ENCODE data around the gene ZNF487.
"Not testable (repeated sequence)": the region's sequence is repeated elsewhere in the genome, so short reads cannot be mapped to it uniquely, and the experiment has no call there.

Gene ZNF487

GRCh38 chr10:43437141-43437870, 395 bp downstream of the ZNF487 start:
- H4K20me1 ChIP-seq, result no peaks in the 10 kb centered on the region
- H3K9ac ChIP-seq, result peak overlapping the region; percentile 87 to 97 (median 95)
- H3K4me2 ChIP-seq, result peak overlapping the region; percentile 79 to 99 (median 95)
- peaks cover 22 to 47% (median 35%) of the 10 kb centered on the region in 10 experiments; a peak in 19 of 20 replicates for H3K4me1 ChIP-seq
- H3K9me3 ChIP-seq (replicated peaks in 1 of 11), result no peaks in the 10 kb centered on the region
- peak overlapping the region; percentile 60 to 80 (median 72) for H3K4me3 ChIP-seq
- H3K27me3 ChIP-seq, result no peaks in the 10 kb centered on the region
- no peak for TF ChIP-seq Cebpa-rat (IDR thresholded peaks at IDR 0.05)
- H3K36me3 ChIP-seq, result no peaks in the 10 kb centered on the region
- peak overlapping the region; percentile 90 to 98 (median 96) for H3K27ac ChIP-seq

DNA sequence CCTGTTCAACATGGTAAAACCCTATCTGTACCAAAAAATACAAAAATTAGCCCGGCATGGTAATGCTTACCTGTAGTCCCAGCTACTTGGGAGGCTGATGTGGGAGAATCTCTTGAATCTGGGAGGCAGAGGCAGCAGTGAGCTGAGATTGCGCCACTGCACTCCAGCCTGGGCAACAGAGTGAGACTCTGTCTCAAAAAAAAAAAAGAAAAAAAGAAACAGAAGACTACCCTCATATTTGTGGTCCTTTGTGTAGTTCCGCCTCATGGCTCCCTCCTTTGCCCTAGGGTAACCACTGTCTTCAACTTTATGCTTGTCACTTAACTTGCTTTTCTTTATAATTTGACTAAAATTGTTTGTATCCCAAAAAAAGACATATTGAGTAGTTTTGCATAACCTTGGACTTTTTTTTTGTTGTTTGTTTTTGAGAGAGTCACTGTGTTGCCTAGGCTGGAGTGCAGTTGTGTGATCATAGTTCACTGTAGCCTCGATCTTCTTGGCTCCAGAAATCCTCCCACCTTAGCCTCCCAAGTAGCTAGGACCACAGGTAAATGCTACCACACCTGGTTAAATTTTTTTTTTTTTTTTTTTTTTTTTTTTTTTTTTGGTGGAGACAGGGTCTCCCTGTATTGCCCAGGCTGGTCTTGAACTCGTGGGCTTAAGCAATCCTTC, 3.7 kb downstream of the ZNF487 start:
- peak overlapping the region in 8 of 11 experiments; percentile 1 to 44 (median 28); a peak in 11 of 22 replicates for H3K4me2 ChIP-seq

GRCh38 chr10:43444323-43444722, 7.4 kb downstream of the ZNF487 start:
- TF ChIP-seq Cebpa-rat (IDR thresholded peaks at IDR 0.05), result no peak
- H3K36me3 ChIP-seq, result peaks cover 0 to 28% (median 22%) of the 10 kb centered on the region in 11 experiments; a peak in 11 of 22 replicates
- H3K4me1 ChIP-seq, result peaks cover 13 to 24% (median 19%) of the 10 kb centered on the region in 10 experiments; a peak in 19 of 20 replicates
- H3K9ac ChIP-seq, result no peak overlapping the region
- H3K9me3 ChIP-seq (replicated peaks in 1 of 11), result peaks cover 32 to 49% (median 39%) of the 10 kb centered on the region in 11 experiments
- no peak overlapping the region for H3K27ac ChIP-seq
- H4K20me1 ChIP-seq, result no peaks in the 10 kb centered on the region
- no peak overlapping the region for H3K4me2 ChIP-seq
- H3K4me3 ChIP-seq, result no peak overlapping the region
- no peaks in the 10 kb centered on the region for H3K27me3 ChIP-seq

More for the DNA sequence above, 3.7 kb downstream of the ZNF487 start:
- Histone ChIP-seq H4K20me1 (no peaks in the 10 kb centered on the region), H3K4me1 (peaks cover 16 to 32% (median 24%) of the 10 kb centered on the region in 10 experiments; a peak in 19 of 20 replicates), H3K36me3 (peaks cover 0 to 14% (median 8%) of the 10 kb centered on the region in 11 experiments; a peak in 4 of 22 replicates), H3K9me3 (replicated peaks in 1 of 11) (peaks cover 12 to 20% (median 15%) of the 10 kb centered on the region in 11 experiments; a peak in 20 of 22 replicates), H3K27ac (peak overlapping the region in 5 of 11 experiments; percentile 0 to 44 (median 20); a peak in 5 of 22 replicates), H3K4me3 (no peak overlapping the region), H3K9ac (no peak overlapping the region; a peak in 1 of 22 replicates), H3K27me3 (no peaks in the 10 kb centered on the region)
- TF ChIP-seq Cebpa-rat (IDR thresholded peaks at IDR 0.05), result peak in 1 of 11 experiments; percentile 13; a peak in 1 of 22 replicates

DNA sequence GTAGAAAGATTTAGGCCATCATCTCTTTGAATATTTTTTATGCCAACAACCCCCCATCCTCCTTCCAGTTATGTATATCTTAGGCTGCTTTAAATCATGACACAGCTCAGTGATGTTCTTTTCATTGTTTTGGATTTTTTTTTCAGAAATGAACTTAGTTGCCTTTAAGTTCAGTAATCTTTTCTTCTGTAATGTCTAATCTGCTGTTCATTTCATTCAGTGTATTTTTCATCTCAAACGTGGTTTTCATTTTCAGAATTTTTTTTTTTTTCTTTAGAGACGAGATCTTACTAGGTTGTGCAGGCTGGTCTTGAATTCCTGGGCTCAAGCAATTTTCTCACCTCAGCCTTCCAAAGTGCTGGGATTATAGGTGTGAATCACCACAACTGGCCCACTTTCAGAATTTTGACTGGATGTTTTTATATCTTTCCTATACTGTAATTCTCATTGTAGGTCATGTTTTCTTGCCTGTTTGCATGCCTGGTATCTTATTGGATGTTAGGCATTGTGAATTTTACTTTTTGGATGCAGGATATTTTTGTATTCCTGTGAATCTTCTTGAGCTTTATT, 8.1 kb downstream of the ZNF487 start:
- H3K4me2 ChIP-seq, result no peak overlapping the region

DNA sequence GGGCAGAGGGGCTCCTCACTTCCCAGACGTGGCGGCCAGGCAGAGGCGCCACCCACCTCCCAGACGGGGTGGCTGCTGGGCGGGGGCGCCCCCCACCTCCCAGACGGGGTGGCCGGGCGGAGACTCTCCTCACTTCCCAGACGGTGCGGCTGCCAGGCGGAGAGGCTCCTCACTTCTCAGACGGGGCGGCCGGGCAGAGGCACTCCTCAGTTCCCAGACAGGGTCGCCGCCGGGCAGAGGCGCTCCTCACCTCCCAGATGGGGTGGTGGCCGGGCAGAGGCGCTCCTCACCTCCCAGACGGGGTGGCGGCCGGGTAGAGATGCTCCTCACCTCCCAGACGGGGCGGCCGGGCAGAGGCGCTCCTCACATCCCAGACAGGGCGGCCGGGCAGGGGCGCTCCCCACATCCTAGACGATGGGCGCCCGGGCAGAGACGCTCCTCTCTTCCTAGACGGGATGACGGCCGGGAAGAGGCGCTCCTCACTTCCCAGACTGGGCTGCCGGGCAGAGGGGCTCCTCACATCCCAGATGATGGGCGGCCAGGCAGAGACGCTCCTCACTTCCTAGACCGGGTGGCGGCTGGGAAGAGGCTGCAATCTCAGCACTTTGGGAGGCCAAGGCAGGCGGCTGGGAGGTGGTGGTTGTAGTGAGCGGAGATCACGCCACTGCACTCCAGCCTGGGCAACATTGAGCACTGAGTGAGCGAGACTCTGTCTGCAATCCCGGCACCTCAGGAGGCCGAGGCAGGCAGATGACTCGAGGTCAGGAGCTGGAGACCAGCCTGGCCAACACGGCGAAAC, 9.5 kb downstream of the ZNF487 start:
- H3K27me3 ChIP-seq, H3K4me3 ChIP-seq, H3K4me2 ChIP-seq, H3K27ac ChIP-seq, H4K20me1 ChIP-seq, H3K9ac ChIP-seq: not testable (repeated sequence)
- H3K4me1 ChIP-seq, result peaks cover 7 to 26% (median 17%) of the 10 kb centered on the region in 10 experiments
- H3K9me3 ChIP-seq (replicated peaks in 1 of 11), result peaks cover 32 to 49% (median 39%) of the 10 kb centered on the region in 11 experiments
- peaks cover 0 to 28% (median 22%) of the 10 kb centered on the region in 11 experiments; a peak in 11 of 22 replicates for H3K36me3 ChIP-seq

More for the DNA sequence above, 8.1 kb downstream of the ZNF487 start:
- H3K9ac ChIP-seq, result no peak overlapping the region
- H3K9me3 ChIP-seq (replicated peaks in 1 of 11), result peaks cover 32 to 49% (median 39%) of the 10 kb centered on the region in 11 experiments
- peaks cover 0 to 28% (median 22%) of the 10 kb centered on the region in 11 experiments; a peak in 11 of 22 replicates for H3K36me3 ChIP-seq
- no peaks in the 10 kb centered on the region for H3K27me3 ChIP-seq
- H3K27ac ChIP-seq, result no peak overlapping the region
- H3K4me3 ChIP-seq, result no peak overlapping the region
- no peak for TF ChIP-seq Cebpa-rat (IDR thresholded peaks at IDR 0.05)
- H3K4me1 ChIP-seq, result peaks cover 9 to 23% (median 18%) of the 10 kb centered on the region in 10 experiments; a peak in 19 of 20 replicates
- no peaks in the 10 kb centered on the region for H4K20me1 ChIP-seq

GRCh38 chr10:43448742-43449141, 11.8 kb downstream of the ZNF487 start:
- H3K4me1 ChIP-seq, result peaks cover 30 to 49% (median 40%) of the 10 kb centered on the region in 10 experiments
- no peak overlapping the region for H3K4me3 ChIP-seq
- H3K4me2 ChIP-seq, result peak overlapping the region in 6 of 11 experiments; percentile 8 to 26 (median 16); a peak in 6 of 22 replicates
- peak overlapping the region in 2 of 11 experiments; percentile 9 to 30; a peak in 2 of 22 replicates for H3K9ac ChIP-seq
- H3K27ac ChIP-seq, result peak overlapping the region in 4 of 11 experiments; percentile 25 to 92 (median 38); a peak in 6 of 22 replicates
- H3K36me3 ChIP-seq, result peaks cover 0 to 28% (median 22%) of the 10 kb centered on the region in 11 experiments; a peak in 11 of 22 replicates
- peaks cover 32 to 47% (median 39%) of the 10 kb centered on the region in 11 experiments for H3K9me3 ChIP-seq (replicated peaks in 1 of 11)
- peak in 2 of 11 experiments; percentile 49 to 58; a peak in 2 of 22 replicates for TF ChIP-seq Cebpa-rat (IDR thresholded peaks at IDR 0.05)
- H3K27me3 ChIP-seq, result no peaks in the 10 kb centered on the region
- no peaks in the 10 kb centered on the region for H4K20me1 ChIP-seq

GRCh38 chr10:43452356-43452914, 15.5 kb downstream of the ZNF487 start:
- Histone ChIP-seq H3K4me2 (peak overlapping the region; percentile 79 to 99 (median 89)), H3K9me3 (replicated peaks in 1 of 11) (peaks cover 3 to 10% (median 7%) of the 10 kb centered on the region in 11 experiments), H3K4me3 (peak overlapping the region in 6 of 10 experiments; percentile 12 to 31 (median 24); a peak in 9 of 20 replicates), H3K4me1 (peaks cover 53 to 78% (median 68%) of the 10 kb centered on the region in 10 experiments), H4K20me1 (no peaks in the 10 kb centered on the region), H3K27me3 (no peaks in the 10 kb centered on the region), H3K36me3 (peaks cover 0 to 4% (median 1%) of the 10 kb centered on the region in 11 experiments; a peak in 3 of 22 replicates), H3K9ac (peak overlapping the region; percentile 0 to 88 (median 77); a peak in 21 of 22 replicates), H3K27ac (peak overlapping the region in 10 of 11 experiments; percentile 37 to 93 (median 90); a peak in 21 of 22 replicates)
- no peak for TF ChIP-seq Cebpa-rat (IDR thresholded peaks at IDR 0.05)
